ENCODE results near the gene MICA.

MICA gene

DNA sequence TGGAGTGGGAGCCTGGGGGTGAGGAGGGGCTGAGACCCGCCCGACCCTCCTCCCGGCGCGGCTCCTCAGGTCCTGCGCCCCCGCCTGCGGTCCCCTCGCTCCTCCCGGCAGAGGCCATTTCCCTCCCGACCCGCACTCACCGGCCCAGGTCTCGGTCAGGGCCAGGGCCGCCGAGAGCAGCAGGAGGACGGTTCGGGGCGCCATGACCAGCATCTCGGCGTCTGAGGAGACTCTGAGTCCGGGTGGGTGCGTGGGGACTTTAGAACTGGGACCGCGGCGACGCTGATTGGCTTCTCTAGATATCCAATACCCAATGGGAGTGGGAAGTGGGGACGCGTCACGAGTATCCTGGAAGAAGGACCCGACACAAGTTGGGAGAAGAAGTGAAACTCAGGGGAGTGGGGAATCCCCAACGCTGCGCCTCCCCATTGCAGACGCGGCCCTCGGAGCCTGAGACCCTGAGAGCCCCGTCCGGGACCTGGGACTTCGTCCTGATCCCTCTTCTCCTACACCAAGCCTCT is 46.4 kb upstream of the MICA start, which contains the start of gene HLA-B:
Gene HLA-B (minus strand): TSS at position 234 of the 521 bp plus-strand sequence. CDS start 21 bp downstream, at position 213.
- H3K4me3 ChIP-seq (ENCODE audit: low read depth, low read length), result peak within 1 kb of the TSS; percentile 68
- no peaks in the 10 kb centered on the region for H3K9me3 ChIP-seq (ENCODE audit: control insufficient read depth, insufficient read depth, low read depth, low read length)
- POLR2A ChIA-PET, result interaction anchor here (1.2 kb wide), 1 partner anchor 198 kb away, joined by 4 read pairs; the partner anchor contains the start of gene TCF19
- no peaks in the 10 kb centered on the region for H3K4me1 ChIP-seq (ENCODE audit: control insufficient read depth, insufficient read depth, low read length)
- H3K27ac ChIP-seq (ENCODE audit: extremely low read depth, low read depth, low read length), result peak within 1 kb of the TSS; percentile 29; the same call in 1 of the 2 replicates
- peaks cover 0 to 22% of the 10 kb centered on the region in 2 experiments; a peak in 1 of 3 replicates for H3K36me3 ChIP-seq (ENCODE audit: control insufficient read depth in 2 of 2, insufficient read depth in 1 of 2, low read length in 2 of 2)
- CTCF ChIA-PET, result interaction anchor here (0.5 to 0.9 kb wide), 4 partner anchors 9 to 180 kb away, joined by 3 to 4 read pairs (median 3); no protein-coding TSS in a partner anchor
- TF ChIP-seq ZNF596 (tag by site-specific recombination; IDR thresholded peaks at IDR 0.05) (0 out of 2 replicates have a peak, but pooled peaks have one; percentile 5), ZNF585B (tag by site-specific recombination; IDR thresholded peaks at IDR 0.05) (no peak), ZNF202 (tag by site-specific recombination; IDR thresholded peaks at IDR 0.05; ENCODE audit: borderline replicate concordance) (no peak), ZNF423 (tag by site-specific recombination; IDR thresholded peaks at IDR 0.05) (no peak), PRDM4 (tag by site-specific recombination; IDR thresholded peaks at IDR 0.05) (no peak), ZNF501 (tag by site-specific recombination; IDR thresholded peaks at IDR 0.05) (peak; percentile 51; the same call in 1 of the 2 replicates), PRDM1 (tag by site-specific recombination; IDR thresholded peaks at IDR 0.05) (no peak), ZNF24 (tag by site-specific recombination; IDR thresholded peaks at IDR 0.05) (0 out of 2 replicates have a peak, but pooled peaks have one; percentile 15), ZNF837 (tag by site-specific recombination; IDR thresholded peaks at IDR 0.05) (no peak), ZNF248 (tag by site-specific recombination; IDR thresholded peaks at IDR 0.05) (no peak), GLIS2 (tag by site-specific recombination; IDR thresholded peaks at IDR 0.05) (peak; percentile 45; the same call in 1 of the 2 replicates), KLF1 (tag by site-specific recombination; IDR thresholded peaks at IDR 0.05) (0 out of 2 replicates have a peak, but pooled peaks have one; percentile 22), ZNF18 (tag by site-specific recombination; IDR thresholded peaks at IDR 0.05) (no peak), ZNF48 (tag by site-specific recombination; IDR thresholded peaks at IDR 0.05) (no peak), MZF1 (tag by site-specific recombination; IDR thresholded peaks at IDR 0.05; ENCODE audit: borderline replicate concordance) (peak; percentile 94), ZFP69B (tag by site-specific recombination; IDR thresholded peaks at IDR 0.05) (no peak), ZNF157 (tag by site-specific recombination; IDR thresholded peaks at IDR 0.05) (no peak), KLF8 (tag by site-specific recombination; IDR thresholded peaks at IDR 0.05) (peak; percentile 70; the same call in 1 of the 2 replicates), INSM2 (tag by site-specific recombination; IDR thresholded peaks at IDR 0.05) (no peak), ZXDB (tag by site-specific recombination; IDR thresholded peaks at IDR 0.05) (no peak), ZNF223 (tag by site-specific recombination; IDR thresholded peaks at IDR 0.05) (no peak)
- TF ChIP-seq, protein P1, sequence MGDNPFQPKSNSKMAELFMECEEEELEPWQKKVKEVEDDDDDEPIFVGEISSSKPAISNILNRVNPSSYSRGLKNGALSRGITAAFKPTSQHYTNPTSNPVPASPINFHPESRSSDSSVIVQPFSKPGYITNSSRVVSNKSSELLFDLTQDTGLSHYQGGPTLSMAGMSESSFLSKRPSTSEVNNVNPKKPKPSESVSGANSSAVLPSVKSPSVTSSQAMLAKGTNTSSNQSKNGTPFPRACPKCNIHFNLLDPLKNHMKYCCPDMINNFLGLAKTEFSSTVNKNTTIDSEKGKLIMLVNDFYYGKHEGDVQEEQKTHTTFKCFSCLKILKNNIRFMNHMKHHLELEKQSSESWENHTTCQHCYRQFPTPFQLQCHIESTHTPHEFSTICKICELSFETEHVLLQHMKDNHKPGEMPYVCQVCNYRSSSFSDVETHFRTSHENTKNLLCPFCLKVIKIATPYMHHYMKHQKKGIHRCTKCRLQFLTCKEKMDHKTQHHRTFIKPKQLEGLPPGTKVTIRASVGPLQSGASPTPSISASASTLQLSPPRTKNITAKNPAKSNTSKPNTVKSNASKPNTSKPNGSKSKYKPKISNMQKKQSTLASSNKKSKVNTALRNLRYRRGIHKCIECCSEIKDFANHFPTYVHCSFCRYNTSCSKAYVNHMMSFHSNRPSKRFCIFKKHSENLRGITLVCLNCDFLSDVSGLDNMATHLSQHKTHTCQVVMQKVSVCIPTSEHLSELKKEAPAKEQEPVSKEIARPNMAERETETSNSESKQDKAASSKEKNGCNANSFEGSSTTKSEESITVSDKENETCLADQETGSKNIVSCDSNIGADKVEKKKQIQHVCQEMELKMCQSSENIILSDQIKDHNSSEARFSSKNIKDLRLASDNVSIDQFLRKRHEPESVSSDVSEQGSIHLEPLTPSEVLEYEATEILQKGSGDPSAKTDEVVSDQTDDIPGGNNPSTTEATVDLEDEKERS (tag by site-specific recombination; IDR thresholded peaks at IDR 0.05), result no peak
- TF ChIP-seq, protein P2, sequence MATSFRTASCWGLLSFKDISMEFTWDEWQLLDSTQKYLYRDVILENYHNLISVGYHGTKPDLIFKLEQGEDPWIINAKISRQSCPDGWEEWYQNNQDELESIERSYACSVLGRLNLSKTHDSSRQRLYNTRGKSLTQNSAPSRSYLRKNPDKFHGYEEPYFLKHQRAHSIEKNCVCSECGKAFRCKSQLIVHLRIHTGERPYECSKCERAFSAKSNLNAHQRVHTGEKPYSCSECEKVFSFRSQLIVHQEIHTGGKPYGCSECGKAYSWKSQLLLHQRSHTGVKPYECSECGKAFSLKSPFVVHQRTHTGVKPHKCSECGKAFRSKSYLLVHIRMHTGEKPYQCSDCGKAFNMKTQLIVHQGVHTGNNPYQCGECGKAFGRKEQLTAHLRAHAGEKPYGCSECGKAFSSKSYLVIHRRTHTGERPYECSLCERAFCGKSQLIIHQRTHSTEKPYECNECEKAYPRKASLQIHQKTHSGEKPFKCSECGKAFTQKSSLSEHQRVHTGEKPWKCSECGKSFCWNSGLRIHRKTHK (tag by site-specific recombination; IDR thresholded peaks at IDR 0.05), result no peak
- TF ChIP-seq, protein P3, sequence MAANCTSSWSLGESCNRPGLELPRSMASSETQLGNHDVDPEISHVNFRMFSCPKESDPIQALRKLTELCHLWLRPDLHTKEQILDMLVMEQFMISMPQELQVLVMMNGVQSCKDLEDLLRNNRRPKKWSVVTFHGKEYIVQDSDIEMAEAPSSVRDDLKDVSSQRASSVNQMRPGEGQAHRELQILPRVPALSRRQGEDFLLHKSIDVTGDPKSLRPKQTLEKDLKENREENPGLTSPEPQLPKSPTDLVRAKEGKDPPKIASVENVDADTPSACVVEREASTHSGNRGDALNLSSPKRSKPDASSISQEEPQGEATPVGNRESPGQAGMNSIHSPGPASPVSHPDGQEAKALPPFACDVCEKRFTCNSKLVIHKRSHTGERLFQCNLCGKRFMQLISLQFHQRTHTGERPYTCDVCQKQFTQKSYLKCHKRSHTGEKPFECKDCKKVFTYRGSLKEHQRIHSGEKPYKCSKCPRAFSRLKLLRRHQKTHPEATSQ (tag by site-specific recombination; IDR thresholded peaks at IDR 0.05), result no peak
